HG02938 (cell line): ENCODE measurements around the gene ROPN1B.

Source experiments
- ATAC-seq: cut with Tn5 transposase; IDR thresholded peaks from one replicate; pipeline ENCODE4 v1.9.1; 2021; ENCODE audit warnings: mild to moderate bottlenecking, moderate library complexity; ENCODE audit not compliant: unreplicated experiment

Gene ROPN1B

GRCh38 chr3:126003447-126004190, 34.6 kb downstream of the ROPN1B start:
- no peak for ATAC-seq

GRCh38 chr3:126004217-126004616, 35.2 kb downstream of the ROPN1B start:
- ATAC-seq: no peak

DNA sequence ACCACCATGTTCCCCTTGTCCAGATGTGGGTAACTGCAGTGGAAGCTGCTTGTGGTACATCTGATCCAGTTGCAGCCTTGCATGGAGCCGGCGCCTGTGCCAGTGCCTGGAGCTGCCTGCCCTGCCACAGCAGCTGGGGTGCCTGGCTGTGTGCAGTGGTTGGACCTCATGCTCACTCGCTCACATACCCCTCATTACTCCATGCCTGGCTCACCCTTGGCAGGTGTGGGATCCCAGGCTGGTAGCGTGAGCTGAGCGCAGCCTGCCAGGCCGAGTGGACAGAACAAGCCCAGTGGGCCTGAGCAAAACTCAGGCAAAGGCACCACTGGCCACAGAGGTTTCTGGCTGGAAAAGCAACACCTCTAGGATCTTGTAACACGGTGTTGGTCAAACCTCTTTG, 35.7 kb downstream of the ROPN1B start:
- no peak for ATAC-seq

GRCh38 chr3:126005951-126006350, 37.0 kb downstream of the ROPN1B start:
- no peak for ATAC-seq

DNA sequence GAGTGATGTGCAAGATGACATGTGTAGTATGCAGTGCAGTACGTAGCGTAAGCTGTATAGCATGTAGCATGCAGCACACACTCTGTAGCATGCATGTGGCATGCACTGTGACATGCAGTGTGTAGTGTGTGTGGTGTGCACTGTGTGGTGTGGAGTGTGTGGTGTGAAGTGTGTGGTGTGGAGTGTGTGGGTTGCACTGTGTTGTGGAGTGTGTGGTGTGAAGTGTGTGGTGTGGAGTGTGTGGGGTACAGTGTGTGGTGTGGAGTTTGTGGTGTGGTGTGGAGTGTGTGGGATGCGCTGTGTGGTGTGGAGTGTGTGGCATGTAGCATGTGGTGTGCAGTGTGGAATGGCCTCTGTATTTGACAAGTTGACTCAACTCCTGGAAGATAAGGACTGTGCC, 39.2 kb downstream of the ROPN1B start:
- no peak for ATAC-seq

GRCh38 chr3:126009181-126009580, 40.2 kb downstream of the ROPN1B start:
- ATAC-seq: no peak

DNA sequence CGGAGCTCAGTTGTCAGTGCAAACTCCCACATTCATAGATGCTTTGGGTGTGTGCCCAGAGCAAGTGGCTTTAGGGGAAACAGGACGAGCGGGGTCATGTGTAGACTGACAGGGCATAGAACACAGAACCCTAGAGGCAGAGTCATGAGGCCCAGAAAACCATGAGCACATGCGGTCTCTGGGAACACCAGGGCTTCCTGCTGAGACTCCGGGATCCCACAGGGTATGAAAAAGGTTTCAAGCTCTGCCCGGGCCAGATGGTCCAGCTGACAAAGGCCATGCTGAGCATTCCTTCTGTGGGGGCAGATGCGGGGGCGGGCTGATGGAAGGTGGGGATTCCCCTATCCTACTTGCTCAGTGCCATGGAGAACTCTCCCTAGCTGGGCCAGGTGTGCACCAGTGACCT, 44.8 kb downstream of the ROPN1B start:
- no peak for ATAC-seq

DNA sequence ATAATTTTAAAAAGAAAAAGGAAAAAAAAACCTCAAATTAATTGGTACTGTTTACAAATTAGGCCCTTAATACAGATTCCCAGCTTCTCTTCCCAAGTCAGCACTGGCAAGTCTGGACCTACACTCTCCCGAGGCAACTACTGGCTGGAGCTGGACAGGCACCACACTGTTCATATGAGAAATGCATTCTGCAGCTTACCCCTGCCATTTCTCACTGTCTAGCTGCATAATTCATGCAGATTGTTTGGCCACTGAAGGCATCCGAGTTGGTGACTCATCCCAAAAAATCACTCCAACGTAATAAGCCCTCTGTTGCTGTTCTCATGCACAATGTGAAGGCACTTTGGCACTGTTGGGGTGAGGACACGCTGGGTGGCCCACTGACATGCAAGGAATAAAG, 45.3 kb downstream of the ROPN1B start:
- no peak for ATAC-seq

- no peak for ATAC-seq
Measured at GRCh38 chr3:126015075-126015474, 46.1 kb downstream of the ROPN1B start.

- no peak for ATAC-seq
Measured at GRCh38 chr3:126016616-126017015, 47.6 kb downstream of the ROPN1B start.

DNA sequence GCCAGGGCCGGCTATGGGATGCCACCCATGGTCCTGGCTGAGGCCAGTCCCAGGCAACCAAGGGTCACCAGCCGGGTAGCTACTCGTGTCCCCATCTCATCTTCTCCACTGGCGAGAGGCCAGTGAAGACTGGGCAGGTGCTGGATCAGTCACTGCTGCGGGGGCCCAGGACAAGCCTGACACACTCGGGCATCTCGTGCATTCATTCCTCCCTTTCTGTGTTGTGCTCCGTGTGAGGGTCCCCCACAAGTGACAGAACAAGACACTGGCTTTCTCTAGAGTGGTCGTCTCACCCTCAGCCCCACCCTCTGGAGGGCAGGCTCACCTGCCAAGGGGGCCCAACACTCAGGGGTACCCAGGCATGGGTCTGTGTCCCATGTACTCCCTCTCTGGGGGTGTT, 48.4 kb downstream of the ROPN1B start:
- ATAC-seq: no peak

- ATAC-seq: no peak
Measured at GRCh38 chr3:126018545-126018944, 49.6 kb downstream of the ROPN1B start.

- no peak for ATAC-seq
Measured at GRCh38 chr3:126018995-126019394, 50.0 kb downstream of the ROPN1B start.

DNA sequence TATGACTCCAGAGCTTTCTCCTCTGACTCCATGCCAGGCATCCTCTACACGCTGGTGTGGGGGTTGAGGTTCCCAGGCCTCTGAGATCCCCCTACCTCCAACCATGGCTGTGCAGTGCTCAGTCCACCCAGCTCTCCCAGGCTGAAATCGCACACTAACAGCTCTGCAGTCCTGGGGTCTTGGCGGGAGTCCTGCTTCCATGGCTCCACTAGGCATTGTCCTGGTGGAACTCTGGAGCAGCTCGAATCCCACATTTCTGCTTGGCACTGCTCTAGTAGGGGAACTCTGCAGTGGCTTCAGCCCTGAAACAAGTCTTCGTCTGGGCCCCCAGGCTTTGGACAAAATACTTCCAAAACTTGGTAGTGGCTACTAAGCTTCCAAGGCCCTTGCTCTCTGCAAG, 50.7 kb downstream of the ROPN1B start:
- ATAC-seq: no peak

DNA sequence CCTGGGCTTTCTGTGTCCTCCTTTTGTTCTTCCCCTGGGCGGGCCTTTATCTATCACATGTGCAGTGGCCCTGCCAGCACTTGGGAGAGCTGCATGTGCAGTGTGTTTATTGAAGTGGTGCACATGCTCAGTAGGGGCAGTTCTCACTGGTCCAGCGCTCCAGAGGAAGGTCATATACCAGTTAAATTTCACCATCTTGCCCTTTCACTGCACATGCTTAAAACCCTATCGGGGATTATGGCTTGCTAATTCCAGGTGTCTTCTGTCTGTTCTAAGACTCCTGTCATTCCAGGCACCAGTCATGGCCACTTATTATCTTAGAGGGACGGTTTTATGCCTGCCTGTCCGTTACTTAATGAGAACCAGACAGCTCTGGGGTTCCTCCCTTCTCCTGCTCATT, 52.2 kb downstream of the ROPN1B start:
- ATAC-seq: no peak

GRCh38 chr3:126021702-126022101, 52.7 kb downstream of the ROPN1B start:
- no peak for ATAC-seq

GRCh38 chr3:126022741-126023359, 53.9 kb downstream of the ROPN1B start:
- no peak for ATAC-seq

- ATAC-seq: no peak
Measured at GRCh38 chr3:126023390-126023789, 54.4 kb downstream of the ROPN1B start.

GRCh38 chr3:126024049-126024854, 55.3 kb downstream of the ROPN1B start:
- ATAC-seq: no peak

DNA sequence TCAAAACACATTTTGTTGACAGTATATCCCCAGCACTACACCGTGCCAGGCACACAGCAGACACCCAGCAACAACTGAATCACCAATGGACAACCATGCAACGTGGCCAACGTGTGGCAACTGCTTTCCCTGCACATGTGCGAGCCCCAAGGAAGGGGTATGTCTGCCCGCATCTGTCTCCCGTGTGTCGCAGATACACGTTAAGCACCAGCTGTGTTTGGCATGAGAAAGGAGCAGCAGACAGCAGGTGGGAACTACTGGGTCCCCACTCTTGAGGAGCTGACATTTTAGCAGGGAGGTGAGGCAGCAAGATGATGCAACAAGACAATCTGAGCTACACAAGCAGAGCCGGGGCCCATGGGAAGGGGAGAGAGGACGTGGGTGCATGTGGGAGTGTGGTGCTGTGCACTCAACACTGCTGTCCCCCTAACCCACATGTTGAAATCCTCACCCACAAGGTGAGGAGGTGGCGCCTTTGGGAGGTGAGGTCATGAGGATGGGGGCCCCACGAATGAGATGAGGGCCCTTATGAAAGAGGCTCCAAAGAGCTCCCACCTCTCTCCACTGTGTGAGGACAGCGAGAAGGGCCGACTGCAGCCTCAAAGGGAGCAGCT, 56.2 kb downstream of the ROPN1B start:
- ATAC-seq: no peak

DNA sequence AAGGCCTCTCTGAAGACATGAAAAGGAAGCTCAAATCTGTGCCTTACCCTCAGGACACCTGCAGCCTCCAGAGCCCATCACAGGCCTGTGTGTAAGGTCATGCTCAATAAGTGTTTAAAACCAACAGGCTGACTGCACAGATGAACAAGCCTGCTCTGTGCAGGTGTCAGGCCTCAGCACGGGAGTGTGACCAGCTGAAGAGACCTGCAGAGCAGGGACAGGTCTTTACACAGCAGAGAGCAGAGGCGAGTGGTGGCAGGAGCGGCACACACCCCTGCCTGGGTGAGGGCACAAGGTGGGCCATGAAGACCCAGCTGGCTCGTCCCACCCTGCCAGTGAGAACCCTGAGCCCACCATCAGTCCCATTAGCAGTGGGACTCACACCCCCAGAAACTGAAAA, 56.9 kb downstream of the ROPN1B start:
- ATAC-seq: no peak
